ENCODE data around the gene ADSL.

The ADSL gene

DNA sequence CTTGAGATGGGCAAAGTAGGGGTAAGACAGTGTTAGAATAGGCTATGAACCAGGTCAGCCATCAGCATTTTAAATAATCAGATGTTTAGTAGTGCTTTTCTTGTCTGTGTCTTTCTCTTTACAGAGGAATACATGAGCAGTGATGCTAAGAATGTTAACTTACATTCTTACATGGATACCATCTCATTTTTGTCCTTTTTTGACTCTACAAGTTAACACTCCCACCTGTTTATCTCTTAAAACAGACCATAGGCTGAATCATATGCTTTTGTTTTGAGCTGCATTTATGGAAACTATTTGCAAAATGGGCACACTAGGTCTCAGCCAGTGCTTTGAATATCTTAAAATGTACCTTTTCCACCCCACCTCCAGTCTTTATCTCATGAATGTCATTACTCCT, 25.6 kb upstream of the ADSL start:
- no peaks in the 10 kb centered on the region for H3K79me2 ChIP-seq (ENCODE audit: low read length)
- no peak overlapping the region for H3K4me2 ChIP-seq (ENCODE audit: low read length)
- no peak overlapping the region for H2AFZ ChIP-seq (ENCODE audit: low read depth, low read length)
- no peak overlapping the region for H3K9ac ChIP-seq (ENCODE audit: low read length)
- no peak overlapping the region for H3K4me3 ChIP-seq (ENCODE audit: low read length)
- no peaks in the 10 kb centered on the region for H4K20me1 ChIP-seq (ENCODE audit: insufficient read depth, low read length)
- no peaks in the 10 kb centered on the region for H3K4me1 ChIP-seq (ENCODE audit: low read length)
- no peak overlapping the region for H3K27ac ChIP-seq (ENCODE audit: low read length)
- H3K9me3 ChIP-seq (ENCODE audit: insufficient read depth, low read length): no peaks in the 10 kb centered on the region
- TF ChIP-seq, protein P1, sequence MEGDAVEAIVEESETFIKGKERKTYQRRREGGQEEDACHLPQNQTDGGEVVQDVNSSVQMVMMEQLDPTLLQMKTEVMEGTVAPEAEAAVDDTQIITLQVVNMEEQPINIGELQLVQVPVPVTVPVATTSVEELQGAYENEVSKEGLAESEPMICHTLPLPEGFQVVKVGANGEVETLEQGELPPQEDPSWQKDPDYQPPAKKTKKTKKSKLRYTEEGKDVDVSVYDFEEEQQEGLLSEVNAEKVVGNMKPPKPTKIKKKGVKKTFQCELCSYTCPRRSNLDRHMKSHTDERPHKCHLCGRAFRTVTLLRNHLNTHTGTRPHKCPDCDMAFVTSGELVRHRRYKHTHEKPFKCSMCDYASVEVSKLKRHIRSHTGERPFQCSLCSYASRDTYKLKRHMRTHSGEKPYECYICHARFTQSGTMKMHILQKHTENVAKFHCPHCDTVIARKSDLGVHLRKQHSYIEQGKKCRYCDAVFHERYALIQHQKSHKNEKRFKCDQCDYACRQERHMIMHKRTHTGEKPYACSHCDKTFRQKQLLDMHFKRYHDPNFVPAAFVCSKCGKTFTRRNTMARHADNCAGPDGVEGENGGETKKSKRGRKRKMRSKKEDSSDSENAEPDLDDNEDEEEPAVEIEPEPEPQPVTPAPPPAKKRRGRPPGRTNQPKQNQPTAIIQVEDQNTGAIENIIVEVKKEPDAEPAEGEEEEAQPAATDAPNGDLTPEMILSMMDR (IDR thresholded peaks at IDR 0.05; ENCODE audit: low read depth, low read length): no peak
- TF ChIP-seq EZH2phosphoT487 (IDR thresholded peaks at IDR 0.05; ENCODE audit: low read depth): no peak
- peaks cover 46% of the 10 kb centered on the region for H3K36me3 ChIP-seq (replicated peaks; ENCODE audit: low read depth, low read length)
- no peaks in the 10 kb centered on the region for H3K27me3 ChIP-seq (ENCODE audit: low read depth, low read length)

DNA sequence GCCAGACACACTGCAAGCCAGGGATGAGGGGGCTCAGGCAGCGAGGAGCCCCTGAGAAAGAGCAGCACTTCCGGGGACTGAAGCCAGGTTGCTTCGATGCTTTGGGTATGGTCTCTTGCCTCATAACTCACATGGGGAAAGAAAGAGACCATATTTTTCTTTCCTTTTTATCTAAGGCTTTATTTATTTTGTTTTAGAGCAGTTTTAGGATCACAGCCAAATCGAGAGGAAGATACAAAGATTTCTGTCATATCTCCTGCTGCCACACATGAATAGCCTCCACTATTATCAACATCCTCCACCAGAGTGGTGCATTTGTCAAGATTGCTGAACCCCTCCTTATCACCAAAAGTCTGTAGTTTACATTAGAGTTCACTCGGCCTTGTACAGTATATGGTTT, 24.3 kb upstream of the ADSL start:
- no peak overlapping the region for H3K4me3 ChIP-seq (ENCODE audit: low read length)
- H3K4me2 ChIP-seq (ENCODE audit: low read length): no peak overlapping the region
- H3K27me3 ChIP-seq (ENCODE audit: low read depth, low read length): no peaks in the 10 kb centered on the region
- no peaks in the 10 kb centered on the region for H3K9me3 ChIP-seq (ENCODE audit: insufficient read depth, low read length)
- no peaks in the 10 kb centered on the region for H3K4me1 ChIP-seq (ENCODE audit: low read length)
- no peaks in the 10 kb centered on the region for H3K79me2 ChIP-seq (ENCODE audit: low read length)
- TF ChIP-seq, protein P1 (IDR thresholded peaks at IDR 0.05; ENCODE audit: low read depth, low read length): no peak
- TF ChIP-seq EZH2phosphoT487 (IDR thresholded peaks at IDR 0.05; ENCODE audit: low read depth): no peak
- H3K36me3 ChIP-seq (replicated peaks; ENCODE audit: low read depth, low read length): peaks cover 37% of the 10 kb centered on the region
- no peak overlapping the region for H3K9ac ChIP-seq (ENCODE audit: low read length)
- no peak overlapping the region for H3K27ac ChIP-seq (ENCODE audit: low read length)
- H4K20me1 ChIP-seq (ENCODE audit: insufficient read depth, low read length): no peaks in the 10 kb centered on the region
- H2AFZ ChIP-seq (ENCODE audit: low read depth, low read length): no peak overlapping the region

GRCh38 chr22:40322818-40323447, 23.4 kb upstream of the ADSL start:
- H3K4me3 ChIP-seq (ENCODE audit: low read length): no peak overlapping the region
- H3K79me2 ChIP-seq (ENCODE audit: low read length): no peaks in the 10 kb centered on the region
- TF ChIP-seq EZH2phosphoT487 (IDR thresholded peaks at IDR 0.05; ENCODE audit: low read depth): no peak
- H4K20me1 ChIP-seq (ENCODE audit: insufficient read depth, low read length): no peaks in the 10 kb centered on the region
- peaks cover 31% of the 10 kb centered on the region for H3K36me3 ChIP-seq (replicated peaks; ENCODE audit: low read depth, low read length)
- H3K9me3 ChIP-seq (ENCODE audit: insufficient read depth, low read length): no peaks in the 10 kb centered on the region
- no peaks in the 10 kb centered on the region for H3K27me3 ChIP-seq (ENCODE audit: low read depth, low read length)
- H3K27ac ChIP-seq (ENCODE audit: low read length): no peak overlapping the region
- no peak overlapping the region for H3K4me2 ChIP-seq (ENCODE audit: low read length)
- no peak overlapping the region for H2AFZ ChIP-seq (ENCODE audit: low read depth, low read length)
- H3K4me1 ChIP-seq (ENCODE audit: low read length): no peaks in the 10 kb centered on the region
- no peak overlapping the region for H3K9ac ChIP-seq (ENCODE audit: low read length)

DNA sequence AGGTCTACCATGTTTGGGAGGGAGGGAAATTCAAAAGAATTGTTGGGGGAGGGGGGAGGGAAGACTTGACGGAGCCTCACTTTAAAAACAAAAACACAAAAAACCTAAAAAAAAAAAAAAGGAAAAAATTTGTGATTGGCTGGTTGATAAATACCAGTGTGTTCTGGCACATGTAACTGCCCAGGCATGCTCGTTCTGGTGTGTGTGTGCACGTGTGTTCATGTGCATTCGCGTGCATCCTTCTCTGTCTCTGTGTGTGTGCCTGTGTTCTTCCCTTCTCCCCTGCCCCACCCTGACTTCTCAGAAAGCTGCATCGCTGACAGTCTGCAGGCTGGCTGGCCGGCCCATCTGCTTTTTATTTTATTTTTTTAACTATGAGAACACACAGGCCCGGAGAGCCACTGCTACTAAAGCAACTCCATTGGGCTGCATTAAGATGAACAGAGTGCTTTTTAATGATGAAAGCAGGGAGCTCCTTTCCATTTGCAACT, 22.6 kb upstream of the ADSL start:
- H2AFZ ChIP-seq (ENCODE audit: low read depth, low read length): no peak overlapping the region
- H3K4me2 ChIP-seq (ENCODE audit: low read length): no peak overlapping the region
- H3K4me3 ChIP-seq (ENCODE audit: low read length): no peak overlapping the region
- H3K27me3 ChIP-seq (ENCODE audit: low read depth, low read length): no peaks in the 10 kb centered on the region
- no peaks in the 10 kb centered on the region for H3K9me3 ChIP-seq (ENCODE audit: insufficient read depth, low read length)
- no peaks in the 10 kb centered on the region for H3K79me2 ChIP-seq (ENCODE audit: low read length)
- no peaks in the 10 kb centered on the region for H3K4me1 ChIP-seq (ENCODE audit: low read length)
- TF ChIP-seq, protein P1 (IDR thresholded peaks at IDR 0.05; ENCODE audit: low read depth, low read length): no peak
- no peak for TF ChIP-seq EZH2phosphoT487 (IDR thresholded peaks at IDR 0.05; ENCODE audit: low read depth)
- peaks cover 29% of the 10 kb centered on the region for H3K36me3 ChIP-seq (replicated peaks; ENCODE audit: low read depth, low read length)
- no peak overlapping the region for H3K9ac ChIP-seq (ENCODE audit: low read length)
- H4K20me1 ChIP-seq (ENCODE audit: insufficient read depth, low read length): no peaks in the 10 kb centered on the region
- H3K27ac ChIP-seq (ENCODE audit: low read length): no peak overlapping the region
